Activated naive CD8-positive, alpha-beta T cell treated with anti-CD3 and anti-CD28 coated beads, Interleukin-2, amount 50 U/mL, for 24 hours (primary cell): ENCODE measurements around the gene CYBA.

Source experiments
- ATAC-seq: fragments of 150-1000 bp; cut with Tn5 transposase; one replicate; pipeline ENCODE4 v1.10.0; 2021
- DNase-seq: peaks from one replicate; pipeline ENCODE4 v3.0.0; 2021
- H3K27ac Mint-ChIP-seq: one replicate; pipeline ENCODE4 v1.8.0; 2021; ENCODE audit warnings: mild to moderate bottlenecking, mixed read lengths
- H3K27me3 Mint-ChIP-seq: one replicate; pipeline ENCODE4 v1.8.0; 2021; ENCODE audit warnings: mixed read lengths
- H3K36me3 Mint-ChIP-seq: one replicate; pipeline ENCODE4 v1.8.0; 2021; ENCODE audit warnings: low read depth, mixed read lengths
- H3K4me1 Mint-ChIP-seq: one replicate; pipeline ENCODE4 v1.8.0; 2021; ENCODE audit warnings: mixed read lengths
- H3K4me3 Mint-ChIP-seq: one replicate; pipeline ENCODE4 v1.8.0; 2021; ENCODE audit warnings: mild to moderate bottlenecking, moderate library complexity, mixed read lengths
- H3K9me3 Mint-ChIP-seq: one replicate; pipeline ENCODE4 v1.8.0; 2021; ENCODE audit warnings: mixed read lengths

The CYBA gene

GRCh38 chr16:88691129-88691813, 40.4 kb upstream of the CYBA start:
- no peak for ATAC-seq
- H3K4me1 Mint-ChIP-seq = peaks cover 28% of the 10 kb centered on the region
- H3K4me3 Mint-ChIP-seq = no peak overlapping the region
- no peaks in the 10 kb centered on the region for H3K36me3 Mint-ChIP-seq
- no peak for DNase-seq
- no peaks in the 10 kb centered on the region for H3K27me3 Mint-ChIP-seq
- H3K9me3 Mint-ChIP-seq = no peaks in the 10 kb centered on the region
- H3K27ac Mint-ChIP-seq = peak overlapping the region; percentile 63

GRCh38 chr16:88690341-88691128, 39.7 kb upstream of the CYBA start:
- Mint-ChIP-seq H3K9me3 (no peaks in the 10 kb centered on the region), H3K36me3 (no peaks in the 10 kb centered on the region), H3K4me3 (no peak overlapping the region), H3K27me3 (no peaks in the 10 kb centered on the region), H3K4me1 (peaks cover 29% of the 10 kb centered on the region), H3K27ac (peak overlapping the region; percentile 63)
- no peak for ATAC-seq
- no peak for DNase-seq

- Mint-ChIP-seq H3K9me3 (no peaks in the 10 kb centered on the region), H3K36me3 (no peaks in the 10 kb centered on the region), H3K27ac (no peak overlapping the region), H3K27me3 (no peaks in the 10 kb centered on the region), H3K4me1 (peaks cover 44% of the 10 kb centered on the region), H3K4me3 (no peak overlapping the region)
- DNase-seq (no peak), ATAC-seq (no peak)
These were observed 37.3 kb upstream of the CYBA start for GRCh38 chr16:88688013-88688778.

GRCh38 chr16:88687676-88688012, 36.8 kb upstream of the CYBA start:
- DNase-seq = no peak
- Mint-ChIP-seq H3K4me1 (peaks cover 42% of the 10 kb centered on the region), H3K27ac (no peak overlapping the region)

GRCh38 chr16:88687254-88687576, 36.4 kb upstream of the CYBA start:
- no peaks in the 10 kb centered on the region for H3K27me3 Mint-ChIP-seq
- ATAC-seq = no peak
- no peak overlapping the region for H3K4me3 Mint-ChIP-seq
- H3K9me3 Mint-ChIP-seq = no peaks in the 10 kb centered on the region
- no peak overlapping the region for H3K27ac Mint-ChIP-seq
- no peak for DNase-seq
- no peaks in the 10 kb centered on the region for H3K36me3 Mint-ChIP-seq
- H3K4me1 Mint-ChIP-seq = peaks cover 41% of the 10 kb centered on the region

More at GRCh38 chr16:88687676-88688012, 36.8 kb upstream of the CYBA start:
- H3K36me3 Mint-ChIP-seq = no peaks in the 10 kb centered on the region
- no peaks in the 10 kb centered on the region for H3K27me3 Mint-ChIP-seq
- H3K9me3 Mint-ChIP-seq = no peaks in the 10 kb centered on the region
- no peak overlapping the region for H3K4me3 Mint-ChIP-seq
- ATAC-seq = no peak

- no peak within 1 kb of the TSS for H3K27ac Mint-ChIP-seq
- DNase-seq (peak; percentile 92), ATAC-seq (peak; percentile 80)
- H3K9me3 Mint-ChIP-seq = no peaks in the 10 kb centered on the region
- no peaks in the 10 kb centered on the region for H3K27me3 Mint-ChIP-seq
- peaks cover 41% of the 10 kb centered on the region for H3K4me1 Mint-ChIP-seq
- H3K36me3 Mint-ChIP-seq = no peaks in the 10 kb centered on the region
- H3K4me3 Mint-ChIP-seq = peak within 1 kb of the TSS; percentile 68
These were observed 35.8 kb upstream of the CYBA start, which contains the start of gene SNAI3 for GRCh38 chr16:88686439-88687253. SNAI3 (minus strand) TSS chr16:88686507; CDS start chr16:88686406, 101 bp downstream.

DNA sequence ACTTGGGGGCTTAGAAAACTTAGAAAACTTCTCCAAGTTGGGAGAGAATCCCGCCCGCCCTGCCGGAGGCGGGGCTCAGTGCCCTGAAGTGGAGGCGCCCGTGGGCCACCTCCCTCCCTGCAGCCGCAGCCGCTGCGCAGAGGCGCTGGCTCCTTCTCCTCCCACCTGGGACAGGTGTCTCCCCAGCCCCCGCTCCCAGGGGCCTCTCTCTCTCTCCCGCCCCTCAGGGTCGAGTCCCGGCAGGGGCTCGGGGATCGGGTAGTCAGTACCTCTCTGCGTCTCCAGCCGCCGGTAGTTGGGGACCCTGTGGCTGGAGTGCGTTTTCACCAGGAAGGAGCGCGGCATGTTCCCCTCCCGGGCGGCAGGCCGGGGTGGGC, 35.2 kb upstream of the CYBA start:
- Mint-ChIP-seq H3K4me3 (peak overlapping the region; percentile 68), H3K27me3 (no peaks in the 10 kb centered on the region), H3K27ac (no peak overlapping the region), H3K9me3 (no peaks in the 10 kb centered on the region), H3K36me3 (no peaks in the 10 kb centered on the region), H3K4me1 (peaks cover 42% of the 10 kb centered on the region)
- ATAC-seq (peak; percentile 12), DNase-seq (peak; percentile 45)

DNA sequence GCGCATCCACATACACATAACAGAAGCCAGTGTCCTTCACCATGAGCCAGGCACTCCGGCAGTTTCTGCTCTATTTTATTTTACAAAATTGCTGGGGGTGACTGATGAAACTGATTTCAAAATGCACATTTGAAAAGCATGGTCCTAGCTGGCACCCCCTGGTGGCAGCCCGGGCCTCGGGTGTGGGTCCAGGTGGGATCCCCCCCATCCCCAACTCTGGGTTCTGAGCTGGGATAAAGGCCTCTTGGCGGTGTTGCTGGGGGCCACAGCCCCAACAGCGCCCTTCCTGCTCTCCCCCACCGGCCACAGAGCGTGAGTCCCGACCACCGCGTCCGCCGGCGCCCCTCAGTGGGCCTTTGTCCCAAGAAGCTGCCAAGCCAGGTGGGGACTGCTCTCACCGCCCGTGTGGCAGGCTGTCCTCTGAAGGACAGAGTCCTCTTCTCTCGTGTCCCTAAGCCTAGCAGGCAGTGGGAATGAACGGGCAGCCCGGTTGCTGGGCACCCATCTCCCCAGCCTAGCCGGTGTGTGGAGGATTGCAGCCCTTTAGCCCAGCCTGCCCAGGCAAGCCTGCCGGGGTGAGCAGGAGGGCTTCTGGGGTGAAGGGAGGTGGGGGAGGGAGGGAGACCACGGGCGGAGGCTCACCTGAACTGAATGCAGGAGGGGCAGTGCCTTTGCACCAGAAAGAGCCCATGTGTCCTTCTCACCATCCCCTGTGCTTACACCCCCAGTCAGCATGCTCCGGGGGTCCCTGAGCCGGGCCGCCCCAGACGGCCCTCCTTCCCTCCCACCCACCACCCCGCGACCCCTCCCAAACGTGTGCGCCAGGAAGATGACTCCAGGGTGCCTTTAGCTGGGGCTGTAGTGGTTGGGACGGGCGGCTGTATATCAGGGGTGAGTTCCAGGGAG, 34.6 kb upstream of the CYBA start:
- Mint-ChIP-seq H3K36me3 (no peaks in the 10 kb centered on the region), H3K4me1 (peaks cover 40% of the 10 kb centered on the region), H3K27ac (no peak overlapping the region), H3K27me3 (no peaks in the 10 kb centered on the region), H3K9me3 (no peaks in the 10 kb centered on the region), H3K4me3 (peak overlapping the region; percentile 68)
- ATAC-seq (peak; percentile 13), DNase-seq (peak; percentile 77)

DNA sequence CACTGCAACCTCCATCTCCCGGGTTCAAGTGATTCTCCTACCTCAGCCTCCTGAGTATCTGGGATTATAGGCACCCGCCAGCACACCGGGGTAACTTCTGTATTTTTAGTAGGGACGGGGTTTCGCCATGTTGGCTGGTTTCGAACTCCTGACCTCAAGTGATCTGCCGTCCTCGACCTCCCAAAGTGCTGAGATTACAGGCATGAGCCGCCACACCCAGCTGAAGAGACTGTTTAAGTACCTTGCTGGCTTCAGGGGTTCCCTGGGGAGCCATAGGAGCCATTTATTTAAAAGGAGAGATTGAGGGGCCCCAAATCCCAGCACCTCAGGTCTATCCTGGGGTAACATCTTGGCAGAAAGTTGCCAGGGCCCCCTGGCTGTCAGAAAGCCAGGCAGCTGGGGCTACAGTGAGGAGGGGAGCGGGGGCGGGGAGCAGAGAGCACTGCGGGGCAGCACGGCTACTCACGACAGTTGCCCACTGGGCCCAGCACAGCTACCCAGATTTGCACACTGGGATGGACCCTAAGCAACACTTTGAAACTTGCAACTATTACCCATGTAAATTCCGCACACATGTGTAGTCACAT, 33.8 kb upstream of the CYBA start:
- no peaks in the 10 kb centered on the region for H3K9me3 Mint-ChIP-seq
- no peaks in the 10 kb centered on the region for H3K36me3 Mint-ChIP-seq
- DNase-seq (no peak), ATAC-seq (no peak)
- H3K27me3 Mint-ChIP-seq = no peaks in the 10 kb centered on the region
- H3K27ac Mint-ChIP-seq = no peak overlapping the region
- H3K4me1 Mint-ChIP-seq = peaks cover 39% of the 10 kb centered on the region
- peak overlapping the region; percentile 68 for H3K4me3 Mint-ChIP-seq

DNA sequence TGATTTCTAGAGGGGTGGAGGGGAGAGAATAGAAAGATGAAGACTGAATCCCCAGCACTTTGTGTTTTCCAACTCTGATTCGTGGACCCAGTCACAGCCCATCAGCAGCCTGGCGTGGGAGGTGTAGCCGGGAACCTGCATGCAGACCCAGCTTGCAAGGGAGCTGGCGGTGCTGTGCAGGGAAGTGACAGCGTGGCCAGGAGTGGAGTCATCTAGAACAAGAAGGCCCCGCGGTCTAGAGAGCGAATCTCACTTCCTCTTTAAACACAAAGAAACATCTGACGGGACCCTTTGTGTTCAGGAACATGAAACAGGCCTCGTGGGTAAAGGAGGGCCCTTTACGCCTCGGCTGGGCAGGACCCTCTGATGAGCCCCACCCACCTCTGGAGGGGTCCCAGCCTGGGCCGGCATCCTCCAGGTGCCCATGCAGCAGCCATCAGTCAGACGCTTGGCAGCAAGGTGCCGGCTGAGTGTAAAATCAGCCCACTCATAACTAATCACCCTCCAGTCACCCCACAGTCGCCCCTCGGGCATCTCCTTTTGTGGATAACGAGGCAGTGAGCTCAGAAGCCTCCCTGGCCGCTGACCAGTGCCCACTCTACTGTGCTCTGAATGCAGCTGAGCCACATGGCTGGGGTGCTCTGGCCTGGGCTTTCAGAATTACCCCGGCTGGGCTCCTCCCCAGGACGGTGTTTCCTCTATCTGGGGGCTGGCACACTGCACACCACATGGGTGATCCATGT, 31.0 kb upstream of the CYBA start:
- Mint-ChIP-seq H3K27me3 (no peaks in the 10 kb centered on the region), H3K27ac (peak overlapping the region; percentile 88), H3K4me3 (peak overlapping the region; percentile 61), H3K36me3 (no peaks in the 10 kb centered on the region), H3K4me1 (peaks cover 37% of the 10 kb centered on the region), H3K9me3 (no peaks in the 10 kb centered on the region)
- peak; percentile 73 for DNase-seq
- ATAC-seq = peak; percentile 60

DNA sequence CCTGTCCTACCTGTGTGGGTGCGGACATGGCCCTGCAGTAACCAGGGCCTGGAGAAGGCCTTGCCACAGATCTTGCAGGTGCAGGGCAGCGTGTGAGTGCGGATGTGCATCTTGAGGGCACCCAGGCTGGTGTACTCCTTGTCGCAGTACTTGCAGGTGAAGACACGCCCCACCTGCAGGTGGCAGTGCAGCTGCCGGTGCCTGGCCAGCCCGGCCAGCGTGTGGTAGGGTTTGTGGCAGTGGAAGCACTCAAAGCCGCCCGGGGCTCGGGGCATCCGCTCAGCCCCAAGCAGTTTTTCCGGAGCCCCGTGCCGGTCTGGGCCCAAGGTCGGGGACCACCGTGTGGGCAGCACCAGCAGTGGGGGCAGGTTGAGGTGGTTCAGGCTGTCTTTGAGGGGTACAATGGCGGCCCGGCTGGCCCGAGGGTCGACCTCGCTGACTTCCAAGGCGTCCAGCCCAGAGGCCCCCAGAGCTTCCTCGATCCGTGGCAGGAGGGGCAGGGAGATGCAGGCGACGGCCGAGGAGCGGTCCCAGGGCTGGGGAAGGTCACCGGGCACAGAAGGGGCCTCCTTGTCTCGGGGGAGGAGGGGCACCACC, 30.3 kb upstream of the CYBA start:
- H3K27me3 Mint-ChIP-seq = no peaks in the 10 kb centered on the region
- peak overlapping the region; percentile 88 for H3K27ac Mint-ChIP-seq
- ATAC-seq = no peak
- no peaks in the 10 kb centered on the region for H3K36me3 Mint-ChIP-seq
- DNase-seq = peak; percentile 60
- no peaks in the 10 kb centered on the region for H3K9me3 Mint-ChIP-seq
- peak overlapping the region; percentile 61 for H3K4me3 Mint-ChIP-seq
- peaks cover 36% of the 10 kb centered on the region for H3K4me1 Mint-ChIP-seq

DNA sequence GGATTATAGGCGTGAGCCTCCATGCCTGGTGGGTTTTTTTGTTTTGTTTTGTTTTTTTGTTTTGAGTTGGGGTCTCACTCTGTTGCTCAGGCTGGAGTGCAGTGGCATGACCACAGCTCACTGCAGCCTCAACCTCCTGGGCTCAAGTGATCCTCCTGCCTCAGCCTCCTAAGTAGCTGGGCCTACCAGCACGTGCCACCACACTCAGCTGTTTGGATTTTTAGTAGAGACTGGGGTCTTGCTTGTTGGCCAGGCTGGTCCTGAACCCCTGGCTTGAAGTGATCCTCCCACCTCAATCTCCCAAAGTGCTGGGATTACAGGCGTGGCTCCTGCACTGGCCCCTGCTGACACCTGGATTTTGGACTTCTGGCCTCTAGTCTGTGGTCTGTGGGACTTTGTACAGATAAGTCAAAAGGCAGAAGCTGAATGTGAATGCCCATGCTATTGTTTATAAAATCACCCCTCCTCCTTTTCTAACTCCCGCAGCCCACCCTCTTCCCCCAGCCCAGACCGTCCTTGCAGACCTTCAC, 29.8 kb upstream of the CYBA start:
- no peaks in the 10 kb centered on the region for H3K36me3 Mint-ChIP-seq
- peak overlapping the region; percentile 88 for H3K27ac Mint-ChIP-seq
- peaks cover 36% of the 10 kb centered on the region for H3K4me1 Mint-ChIP-seq
- H3K27me3 Mint-ChIP-seq = no peaks in the 10 kb centered on the region
- ATAC-seq (no peak), DNase-seq (no peak)
- no peak overlapping the region for H3K4me3 Mint-ChIP-seq
- H3K9me3 Mint-ChIP-seq = no peaks in the 10 kb centered on the region
